CD4-positive, alpha-beta T cell treated with Interleukin-1 beta for 1 hour (primary cell): Measurements from ENCODE around the gene U2AF1.
"Not testable (repeated sequence)": the region's sequence is repeated elsewhere in the genome, so short reads cannot be mapped to it uniquely, and the experiment has no call there.

Experiments
- DNase-seq, 2 donors: peaks; one replicate each; pipeline ENCODE4 v3.0.0-alpha.2; 2020 to 2022

The U2AF1 gene, protein sequence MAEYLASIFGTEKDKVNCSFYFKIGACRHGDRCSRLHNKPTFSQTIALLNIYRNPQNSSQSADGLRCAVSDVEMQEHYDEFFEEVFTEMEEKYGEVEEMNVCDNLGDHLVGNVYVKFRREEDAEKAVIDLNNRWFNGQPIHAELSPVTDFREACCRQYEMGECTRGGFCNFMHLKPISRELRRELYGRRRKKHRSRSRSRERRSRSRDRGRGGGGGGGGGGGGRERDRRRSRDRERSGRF

DNA sequence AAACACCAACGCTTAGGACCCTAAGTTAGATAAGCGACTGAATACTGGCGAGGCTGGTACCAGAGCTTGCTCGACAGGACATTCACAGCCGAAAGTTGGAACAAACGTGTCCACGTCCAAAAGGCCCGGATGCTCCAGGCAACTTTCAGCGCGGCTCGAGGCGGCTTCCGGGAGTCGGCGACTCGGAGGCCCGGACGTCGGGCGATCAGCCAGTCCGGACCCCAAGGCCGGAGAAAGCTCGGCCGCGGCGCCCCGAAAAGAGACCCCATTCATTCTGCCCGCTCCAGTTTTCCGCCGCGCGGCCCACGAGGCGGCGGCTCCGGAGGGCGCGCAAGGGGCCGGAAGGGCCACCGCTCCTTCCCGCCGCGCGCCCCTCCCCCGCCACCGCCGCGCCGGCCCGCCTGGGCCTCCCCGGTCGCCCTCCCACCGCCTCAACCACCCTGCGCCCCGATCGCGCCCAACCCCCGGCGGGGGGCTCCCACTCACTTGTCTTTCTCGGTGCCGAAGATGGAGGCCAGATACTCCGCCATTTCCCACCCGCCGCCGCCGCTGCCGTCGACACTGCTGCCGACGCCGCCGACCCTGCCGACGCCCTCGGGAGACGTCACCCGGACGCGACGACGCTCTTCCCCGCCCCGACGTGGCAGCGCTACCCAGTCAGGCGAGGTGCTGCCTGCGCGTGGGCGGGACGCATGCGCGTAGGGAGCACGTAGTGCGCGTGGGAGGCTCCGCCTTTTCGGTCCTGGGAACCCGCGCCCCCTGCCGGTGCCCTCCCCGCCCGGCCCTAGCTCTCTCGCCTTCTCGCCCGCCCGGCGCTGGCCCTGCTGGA is at the start of gene U2AF1:
Gene U2AF1, minus strand, starts transcription at position 606 of the 829 bp plus-strand sequence. Its CDS starts 76 bp downstream, at position 530.
- DNase-seq: peak; percentile 79 to 90

DNA sequence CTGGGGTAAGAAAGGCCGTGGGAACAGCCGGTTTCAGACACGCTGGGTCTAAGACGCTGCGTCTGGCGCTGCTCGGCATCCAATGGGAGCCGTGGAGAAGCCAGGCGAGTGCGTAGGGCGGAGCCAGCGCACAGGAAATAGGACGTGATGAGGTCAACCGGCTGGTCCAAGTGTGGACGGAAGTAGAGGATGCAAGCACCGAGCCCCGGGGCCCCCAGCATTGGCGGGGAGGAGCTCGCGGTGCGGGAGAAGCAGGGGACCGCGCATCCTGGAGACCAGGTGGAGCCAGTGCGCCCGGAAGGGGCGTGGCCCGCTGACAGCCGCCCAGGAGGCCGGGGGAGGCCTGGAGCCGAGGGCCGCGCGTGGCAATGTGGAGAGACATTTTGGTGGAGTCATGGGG is 46.2 kb upstream of the U2AF1 start:
- DNase-seq: not testable (repeated sequence)

DNA sequence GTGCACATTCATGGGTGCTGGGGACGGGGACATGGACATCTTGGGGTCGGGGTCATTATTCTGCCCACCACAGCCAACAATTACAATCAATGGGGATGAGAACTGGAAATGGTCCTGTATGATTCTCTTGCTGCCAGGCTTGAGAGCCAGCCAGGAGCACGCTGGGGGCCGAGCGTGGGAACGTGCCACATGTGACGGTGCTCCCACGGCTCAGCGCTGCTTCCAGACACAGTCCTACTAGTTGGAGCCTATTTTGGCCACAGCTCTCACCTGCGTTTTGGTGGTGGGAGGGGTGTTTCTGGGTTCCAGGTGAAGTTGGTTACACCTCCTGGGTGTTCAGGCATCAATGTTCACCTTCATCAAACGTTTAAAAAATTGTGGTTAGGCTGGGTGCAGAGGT is 42.0 kb upstream of the U2AF1 start:
- DNase-seq: not testable (repeated sequence)

DNA sequence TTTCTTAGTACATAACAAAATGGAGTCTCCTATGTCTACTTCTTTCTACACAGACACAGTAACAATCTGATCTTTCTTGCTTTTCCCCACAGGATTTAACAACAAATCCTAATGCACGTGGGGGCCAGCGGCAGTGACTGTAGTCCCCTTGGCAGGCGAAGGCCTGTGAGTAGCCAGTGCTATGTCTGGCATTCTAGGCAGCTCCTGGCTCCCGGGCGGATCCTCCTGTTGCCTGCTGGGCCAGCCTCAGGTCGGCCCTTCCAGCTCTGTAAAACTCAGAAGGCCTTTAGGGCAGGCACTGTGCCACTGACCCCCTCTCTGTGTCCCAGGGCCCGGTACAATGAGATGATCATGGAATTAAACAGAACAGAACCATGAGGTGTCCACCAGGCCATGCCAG is 40.6 kb upstream of the U2AF1 start:
- DNase-seq: not testable (repeated sequence)

DNA sequence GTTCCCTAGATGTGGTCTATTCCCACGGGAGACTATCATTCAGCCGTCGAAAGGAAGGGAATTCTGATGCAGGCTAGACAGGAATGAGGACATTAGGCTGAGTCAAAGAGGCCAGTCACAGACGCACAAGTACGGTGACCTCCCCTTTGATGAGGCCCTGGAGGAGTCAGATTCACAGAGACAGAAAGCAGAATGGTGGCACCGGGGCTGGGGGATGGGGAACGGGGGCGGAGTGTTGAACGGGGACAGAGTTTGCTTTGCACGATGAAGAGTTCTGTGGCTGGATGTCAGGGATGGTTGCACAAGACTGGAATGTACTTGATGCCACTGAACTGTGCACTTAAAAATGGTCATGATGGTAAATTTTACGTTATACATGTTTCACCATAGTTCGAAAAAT is 39.3 kb upstream of the U2AF1 start:
- not testable (repeated sequence) for DNase-seq

DNA sequence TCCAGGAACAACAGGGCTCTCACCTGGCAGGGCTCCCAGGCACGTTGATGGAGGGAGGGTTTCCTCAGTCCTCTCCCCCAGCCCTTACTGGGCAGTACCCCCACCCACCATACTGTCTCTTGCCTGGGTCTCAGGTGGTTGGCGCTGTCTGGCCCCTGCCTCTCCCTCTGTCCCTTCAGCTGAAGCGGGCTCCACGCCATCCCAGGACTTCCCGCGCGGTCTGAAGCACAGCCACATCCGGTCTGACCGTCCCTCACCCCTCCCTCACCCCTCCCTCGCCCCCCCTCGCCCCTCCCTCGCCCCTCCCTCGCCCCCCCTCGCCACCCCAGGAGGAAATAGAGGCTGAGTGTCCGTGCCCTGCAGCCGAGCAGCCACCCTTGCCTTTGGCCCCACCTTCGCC is 34.0 kb upstream of the U2AF1 start:
- not testable (repeated sequence) for DNase-seq

- DNase-seq: not testable (repeated sequence)
Observed at GRCh38 chr21:43138944-43139343, 31.6 kb upstream of the U2AF1 start.

- not testable (repeated sequence) for DNase-seq
Observed at GRCh38 chr21:43134520-43134919, 27.1 kb upstream of the U2AF1 start.

DNA sequence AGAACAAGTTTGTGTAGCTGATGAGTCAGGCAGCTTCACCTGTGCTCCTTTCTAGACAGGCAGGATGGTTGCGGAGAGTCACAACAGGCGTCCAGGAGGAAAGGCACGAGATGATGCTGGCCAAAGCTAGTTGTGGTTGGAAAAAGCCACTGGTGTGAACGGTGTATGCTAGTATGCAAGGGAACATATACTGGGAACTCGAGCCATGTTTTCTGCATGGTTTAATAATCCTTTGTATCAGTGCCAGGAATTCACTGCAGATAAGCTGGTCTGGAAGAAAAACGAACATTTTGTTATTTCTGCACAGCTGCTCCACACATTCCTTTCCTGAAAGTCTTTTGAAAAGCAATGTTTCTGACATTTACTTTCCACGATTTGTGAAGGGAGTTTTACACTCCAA is 22.7 kb upstream of the U2AF1 start:
- not testable (repeated sequence) for DNase-seq

GRCh38 chr21:43115956-43116355 is 8.6 kb upstream of the U2AF1 start:
- not testable (repeated sequence) for DNase-seq

DNA sequence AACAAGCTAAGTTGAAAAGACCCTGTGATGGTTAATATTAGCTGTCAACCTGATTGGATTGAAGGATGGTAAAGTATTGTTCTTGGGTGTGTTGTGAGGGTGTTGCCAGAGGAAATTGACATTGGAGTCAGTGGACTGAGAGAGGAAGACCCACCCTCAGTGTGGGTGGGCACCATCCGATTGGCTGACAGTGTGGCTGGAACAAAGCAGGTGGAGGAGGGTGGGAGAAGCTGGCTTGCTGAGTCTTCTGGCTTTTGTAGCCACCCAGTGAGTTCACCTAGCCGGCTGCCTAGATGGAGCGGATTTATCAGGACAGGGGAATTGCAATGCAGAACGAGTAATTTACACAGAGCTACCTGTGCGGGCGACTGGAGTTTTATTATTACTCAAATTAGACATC is 7.1 kb upstream of the U2AF1 start:
- not testable (repeated sequence) for DNase-seq

DNA sequence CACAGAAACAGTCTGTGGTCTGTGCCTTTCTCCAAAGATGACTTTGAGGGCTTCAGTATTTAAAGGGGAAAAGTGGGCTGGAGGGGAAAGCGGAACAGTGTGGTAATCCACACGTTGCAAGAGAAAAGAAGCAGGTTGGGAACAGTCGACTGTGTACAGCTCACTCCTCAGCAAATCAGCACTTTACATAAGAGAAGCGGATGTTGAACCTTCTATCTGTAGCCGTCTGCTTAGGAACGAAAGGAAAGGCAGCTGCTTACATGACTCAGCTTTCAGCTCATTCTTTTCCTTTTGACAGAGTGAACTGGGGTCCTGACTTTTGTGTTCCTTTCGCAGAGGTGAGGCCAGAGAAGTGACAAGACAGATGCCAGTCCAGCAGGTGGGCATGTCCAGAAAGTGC is 1.6 kb upstream of the U2AF1 start:
- not testable (repeated sequence) for DNase-seq

- not testable (repeated sequence) for DNase-seq
Observed at GRCh38 chr21:43108177-43108576, 807 bp upstream of the U2AF1 start.

DNA sequence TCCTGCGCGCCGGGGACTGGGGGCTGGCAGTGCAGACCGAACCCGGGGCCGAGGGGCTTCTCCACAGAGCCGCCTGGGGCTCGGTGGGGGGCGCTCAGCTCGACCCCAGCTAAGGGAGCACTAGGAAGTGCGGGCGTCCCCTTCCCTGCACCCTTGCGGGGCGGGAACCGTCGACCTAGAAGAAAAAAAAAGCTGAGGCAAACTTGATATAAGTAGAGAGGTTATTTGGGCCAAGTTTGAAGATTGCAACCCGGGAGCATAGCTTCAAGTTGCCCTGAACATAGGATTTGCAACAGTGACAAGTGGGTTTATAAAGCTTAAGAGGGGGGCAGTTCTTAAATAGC is 396 bp upstream of the U2AF1 start:
- not testable (repeated sequence) for DNase-seq

GRCh38 chr21:43104642-43105041 is 2.7 kb downstream of the U2AF1 start:
- DNase-seq: not testable (repeated sequence)

- DNase-seq: not testable (repeated sequence)
Observed at GRCh38 chr21:43102281-43102680, 5.1 kb downstream of the U2AF1 start.

DNA sequence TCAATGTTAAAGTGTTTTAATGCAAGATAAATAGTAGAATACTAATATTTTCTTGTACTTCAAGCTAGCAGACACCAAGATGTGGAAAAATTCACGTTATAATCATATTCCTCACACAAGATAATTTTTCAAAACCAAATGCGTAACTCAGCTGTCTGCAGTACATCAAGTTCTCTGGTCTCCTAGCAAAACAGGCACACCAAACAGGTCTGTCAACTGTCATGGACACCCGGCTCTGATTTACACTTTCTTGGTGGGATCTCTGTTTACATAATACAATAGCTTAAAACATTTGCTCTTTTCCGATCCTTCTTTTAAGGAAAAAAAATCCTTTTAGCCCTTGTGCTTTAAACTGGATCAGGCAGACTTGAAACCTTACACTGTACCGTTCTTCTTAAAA is 5.7 kb downstream of the U2AF1 start:
- not testable (repeated sequence) for DNase-seq

DNA sequence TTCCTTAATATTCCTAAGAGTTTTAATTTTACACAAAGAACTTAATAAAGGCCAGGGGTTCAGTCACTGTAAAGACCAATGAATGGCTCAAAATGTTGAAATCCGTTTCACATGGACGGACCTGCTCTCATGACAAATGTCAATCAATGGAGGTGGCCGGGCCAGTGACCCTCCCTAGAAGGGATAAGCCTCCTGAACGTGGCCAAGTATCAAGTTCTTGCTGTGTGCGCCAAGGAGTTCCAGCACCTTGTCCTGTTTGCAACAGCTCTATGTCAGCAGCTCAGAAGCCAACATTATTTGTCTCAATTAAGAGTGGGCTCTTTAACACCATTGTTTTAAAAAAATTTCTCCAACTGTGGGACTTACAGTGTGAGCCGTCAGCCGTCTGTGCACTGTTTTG is 6.4 kb downstream of the U2AF1 start:
- DNase-seq: not testable (repeated sequence)

DNA sequence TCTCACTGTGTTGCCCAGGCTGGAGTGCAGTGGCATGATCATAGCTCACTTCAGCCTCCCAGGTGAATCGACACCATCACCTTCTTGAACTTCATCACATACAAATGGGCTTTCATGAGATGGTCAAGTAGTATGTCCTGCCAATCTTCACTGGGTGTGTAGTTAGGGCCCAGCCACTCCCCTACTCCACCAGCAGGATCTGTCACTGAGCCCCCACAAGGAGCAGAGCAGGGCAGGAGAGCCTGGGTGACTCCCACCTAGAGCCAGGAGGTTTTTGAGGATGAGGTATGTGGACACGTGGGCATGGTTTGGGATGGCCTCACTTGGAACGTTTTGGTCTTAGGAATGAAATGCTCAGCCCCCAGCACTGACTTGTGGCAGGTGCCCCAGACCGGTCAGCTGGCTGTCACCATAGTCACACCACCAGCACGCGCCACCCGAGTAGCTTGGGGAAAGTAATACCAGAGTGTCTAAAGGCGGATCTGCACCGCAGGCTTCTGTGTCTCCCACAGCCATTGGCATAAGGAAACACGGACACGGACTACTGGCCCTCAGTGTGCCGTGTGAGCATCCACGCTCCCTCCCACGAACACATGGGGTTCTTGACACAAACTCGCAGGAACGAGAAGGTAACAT is 15.3 kb downstream of the U2AF1 start:
- not testable (repeated sequence) for DNase-seq

DNA sequence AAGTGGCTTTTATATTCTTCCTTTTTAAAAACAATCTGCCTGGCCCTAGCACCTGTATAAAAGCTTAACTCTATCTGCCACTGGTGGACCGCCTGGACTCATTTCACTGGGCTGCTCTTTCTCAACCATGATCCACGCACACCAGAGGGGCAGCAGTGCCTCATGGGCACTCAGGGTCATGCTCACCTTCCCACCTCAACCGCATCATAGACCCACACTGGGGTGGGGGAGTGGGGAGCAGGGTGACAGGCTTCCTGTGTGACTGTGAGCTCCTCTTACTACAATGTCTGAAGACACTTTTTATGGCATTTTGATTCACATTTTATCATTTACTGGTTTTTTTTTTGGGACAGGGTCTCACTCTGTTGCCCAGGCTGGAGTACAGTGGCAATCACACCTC is 16.4 kb downstream of the U2AF1 start:
- peak in 1 of 2 donors; percentile 2 for DNase-seq

GRCh38 chr21:43089463-43089862 is 17.9 kb downstream of the U2AF1 start:
- not testable (repeated sequence) for DNase-seq

DNA sequence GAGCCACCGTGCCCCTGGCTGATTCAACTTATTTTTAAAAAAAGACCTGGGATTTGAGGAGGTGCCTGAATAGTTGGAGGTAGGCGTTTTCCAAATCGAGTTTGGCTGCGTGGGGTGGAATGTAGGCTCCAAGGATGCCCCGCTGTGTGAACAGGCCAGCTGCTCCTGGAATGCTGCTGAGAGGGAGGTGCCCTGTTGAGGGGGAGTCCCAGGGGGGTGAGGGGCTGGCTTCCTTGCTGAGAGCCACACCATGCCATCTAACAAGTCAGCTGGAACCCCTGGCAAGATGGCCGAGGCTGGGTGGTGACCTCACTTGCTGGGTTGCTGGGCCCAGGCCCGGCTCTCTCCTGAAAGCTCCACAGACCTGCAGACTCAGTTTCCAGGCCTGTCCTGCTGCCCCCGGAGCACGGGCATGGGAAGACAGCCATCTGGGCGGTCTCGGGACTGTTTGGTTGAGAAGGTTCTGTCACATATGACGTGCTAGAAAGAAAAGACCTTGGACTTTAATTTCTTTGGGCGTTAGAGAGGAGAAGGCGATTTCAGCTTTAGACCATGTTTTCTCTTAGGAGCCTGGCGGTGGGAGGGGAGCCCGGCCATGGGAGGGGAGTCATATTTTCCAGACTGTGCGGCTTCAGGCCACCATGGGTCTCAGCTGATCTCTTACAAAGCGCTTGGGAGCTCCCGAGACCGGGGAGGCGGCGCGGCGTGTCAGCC is 24.6 kb downstream of the U2AF1 start:
- not testable (repeated sequence) for DNase-seq

DNA sequence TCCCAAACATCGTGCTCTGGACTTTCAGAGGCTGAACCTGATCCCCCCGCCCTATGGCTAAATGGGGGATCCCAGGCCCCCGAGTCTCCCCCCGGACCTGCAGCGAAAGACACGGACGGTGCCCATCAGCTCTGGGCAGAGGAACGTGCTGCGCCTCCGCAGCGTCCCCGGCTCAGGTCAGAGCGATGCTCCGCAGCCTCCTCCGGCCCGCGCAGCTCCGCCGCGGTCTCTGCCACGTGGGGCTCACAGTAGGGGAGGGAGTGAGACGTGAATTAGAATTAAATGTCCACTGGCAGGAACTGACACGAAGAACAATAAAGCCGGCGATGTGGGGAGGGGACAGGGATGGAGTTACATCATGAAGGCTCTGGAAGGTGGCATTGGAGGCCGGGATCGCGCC is 30.7 kb downstream of the U2AF1 start:
- not testable (repeated sequence) for DNase-seq
